ENCODE results near the gene PIGT. TPM values are rescaled to one million over a fixed set of nuclear protein-coding genes. Genes with fewer than 3 reads are reported as not detected.

PIGT gene
- total and polyA plus RNA-seq, 8 donors, result 22.6 to 137 (median 58.8) TPM

DNA sequence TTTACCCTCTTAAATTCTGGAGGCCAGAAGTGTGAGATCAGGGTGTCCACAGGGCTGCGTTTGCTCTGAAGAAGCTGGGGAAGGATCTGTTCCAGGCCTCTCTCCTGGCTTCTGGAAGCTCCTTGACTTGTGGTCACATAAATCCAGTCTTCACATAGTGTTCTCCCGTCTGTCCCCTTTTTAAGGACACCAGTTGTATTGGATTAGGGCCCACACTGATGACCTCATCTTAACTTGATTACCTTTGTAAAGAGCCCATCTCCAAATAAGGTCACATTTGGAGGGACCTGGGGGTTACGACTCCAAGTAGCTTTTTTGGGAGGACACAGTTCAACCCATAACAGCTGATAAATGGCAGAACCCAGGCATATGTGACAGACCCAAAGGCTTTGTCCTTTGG lies 33.6 kb downstream of the PIGT start:
- Histone ChIP-seq H3K4me3 (no peak overlapping the region), H3K9me3 (no peaks in the 10 kb centered on the region), H3K27me3 (no peaks in the 10 kb centered on the region), H3K4me1 (peaks cover 0 to 27% (median 7%) of the 10 kb centered on the region in 4 donors), H3K27ac (peak overlapping the region in 4 of 5 donors; percentile 60 to 88 (median 71)), H3K36me3 (no peaks in the 10 kb centered on the region)
- intact Hi-C loops (cut with DNase I; ENCODE audit: low total_unique reads), result loop anchor here (10.0 kb wide), 1 partner anchor 325 kb away; no protein-coding TSS in a partner anchor
- WGBS, 5 donors, result 64 to 81% (median 75%) methylated on average over 3 of the region's 3 CpGs
- DNase-seq, result no peak
- TF ChIP-seq POLR2AphosphoS5 (IDR thresholded peaks at IDR 0.05) (peak in 2 of 3 donors; percentile 36 to 69), POLR2A (IDR thresholded peaks at IDR 0.05) (no peak), EP300 (IDR thresholded peaks at IDR 0.05) (peak; percentile 91)
- TF ChIP-seq, protein P1, sequence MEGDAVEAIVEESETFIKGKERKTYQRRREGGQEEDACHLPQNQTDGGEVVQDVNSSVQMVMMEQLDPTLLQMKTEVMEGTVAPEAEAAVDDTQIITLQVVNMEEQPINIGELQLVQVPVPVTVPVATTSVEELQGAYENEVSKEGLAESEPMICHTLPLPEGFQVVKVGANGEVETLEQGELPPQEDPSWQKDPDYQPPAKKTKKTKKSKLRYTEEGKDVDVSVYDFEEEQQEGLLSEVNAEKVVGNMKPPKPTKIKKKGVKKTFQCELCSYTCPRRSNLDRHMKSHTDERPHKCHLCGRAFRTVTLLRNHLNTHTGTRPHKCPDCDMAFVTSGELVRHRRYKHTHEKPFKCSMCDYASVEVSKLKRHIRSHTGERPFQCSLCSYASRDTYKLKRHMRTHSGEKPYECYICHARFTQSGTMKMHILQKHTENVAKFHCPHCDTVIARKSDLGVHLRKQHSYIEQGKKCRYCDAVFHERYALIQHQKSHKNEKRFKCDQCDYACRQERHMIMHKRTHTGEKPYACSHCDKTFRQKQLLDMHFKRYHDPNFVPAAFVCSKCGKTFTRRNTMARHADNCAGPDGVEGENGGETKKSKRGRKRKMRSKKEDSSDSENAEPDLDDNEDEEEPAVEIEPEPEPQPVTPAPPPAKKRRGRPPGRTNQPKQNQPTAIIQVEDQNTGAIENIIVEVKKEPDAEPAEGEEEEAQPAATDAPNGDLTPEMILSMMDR (IDR thresholded peaks at IDR 0.05), result no peak

DNA sequence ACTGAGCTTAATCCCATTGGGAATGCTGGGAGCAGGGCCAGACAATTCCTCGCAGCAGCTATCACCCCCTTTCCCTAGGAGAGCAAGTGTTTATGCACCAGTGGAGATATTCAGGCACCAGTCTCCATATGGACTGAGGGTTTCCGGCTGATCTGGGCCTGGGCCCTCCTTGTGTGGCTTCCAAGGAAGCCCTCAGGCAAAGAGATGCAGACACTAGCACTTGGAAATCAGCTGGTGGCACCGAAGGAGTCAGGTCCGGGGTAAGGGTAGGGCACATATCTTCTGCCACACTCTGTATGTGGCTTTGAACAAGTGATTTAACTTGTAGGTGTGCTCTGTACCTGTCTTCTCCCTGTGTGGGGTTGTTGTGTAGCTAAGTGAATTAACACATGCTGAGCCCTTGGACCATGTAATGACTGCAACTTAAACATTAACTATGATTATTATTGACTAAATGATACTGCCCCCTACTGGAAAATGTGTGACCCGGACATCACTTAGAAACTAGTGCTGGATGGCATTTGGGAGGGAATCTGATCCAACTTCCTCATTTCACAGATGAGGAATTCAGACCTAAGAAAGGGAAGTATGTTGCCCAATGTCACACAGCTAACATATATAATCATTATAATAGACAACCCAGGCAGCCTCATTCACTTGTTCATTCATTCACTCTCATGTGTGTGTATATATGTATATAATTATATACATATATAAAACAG lies 34.3 kb downstream of the PIGT start:
- Histone ChIP-seq H3K36me3 (no peaks in the 10 kb centered on the region), H3K4me3 (no peak overlapping the region), H3K4me1 (peaks cover 0 to 27% (median 7%) of the 10 kb centered on the region in 4 donors), H3K27me3 (no peaks in the 10 kb centered on the region), H3K27ac (peak overlapping the region in 4 of 5 donors; percentile 60 to 88 (median 71)), H3K9me3 (no peaks in the 10 kb centered on the region)
- peak in 1 of 2 donors; percentile 64 for DNase-seq
- WGBS, 5 donors, result 54 to 69% (median 63%) methylated on average over 5 of the region's 5 CpGs
- intact Hi-C loops (cut with DNase I; ENCODE audit: low total_unique reads), result no loop called here
- TF ChIP-seq EP300 (IDR thresholded peaks at IDR 0.05) (no peak), POLR2A (IDR thresholded peaks at IDR 0.05) (no peak), POLR2AphosphoS5 (IDR thresholded peaks at IDR 0.05) (peak in 1 of 3 donors; percentile 40)
- TF ChIP-seq, protein P1 (IDR thresholded peaks at IDR 0.05), result peak in 3 of 7 experiments; percentile 16 to 54 (median 52)

DNA sequence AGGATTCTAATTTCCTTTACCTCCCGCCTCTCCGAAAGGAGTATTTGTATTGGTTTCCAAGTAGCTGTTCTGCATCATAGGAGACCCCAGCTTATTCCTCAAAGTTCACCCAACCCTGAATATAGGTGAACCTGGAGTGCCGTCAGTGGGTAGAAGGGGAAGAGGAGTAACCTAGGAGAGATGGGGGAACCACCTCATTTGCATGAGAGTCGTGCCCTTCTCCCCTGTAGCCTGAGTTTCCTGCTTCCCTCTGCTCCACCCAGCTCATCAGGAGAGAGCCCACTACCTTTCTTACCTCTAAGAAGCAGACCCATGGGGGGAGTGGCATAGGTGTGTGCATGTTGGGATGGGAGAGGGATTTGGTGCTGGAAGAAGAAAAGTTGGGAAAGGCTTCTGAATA lies 36.3 kb downstream of the PIGT start:
- TF ChIP-seq POLR2AphosphoS5 (IDR thresholded peaks at IDR 0.05) (no peak), EP300 (IDR thresholded peaks at IDR 0.05) (no peak), POLR2A (IDR thresholded peaks at IDR 0.05) (no peak)
- TF ChIP-seq, protein P1 (IDR thresholded peaks at IDR 0.05), result no peak
- Histone ChIP-seq H3K27ac (peak overlapping the region in 1 of 5 donors; percentile 19), H3K4me1 (peaks cover 0 to 27% (median 7%) of the 10 kb centered on the region in 4 donors), H3K36me3 (no peaks in the 10 kb centered on the region), H3K9me3 (no peaks in the 10 kb centered on the region), H3K27me3 (no peaks in the 10 kb centered on the region), H3K4me3 (no peak overlapping the region)
- no peak for DNase-seq
- 52 to 62% (median 54%) methylated on average over 4 of the region's 4 CpGs for WGBS, 5 donors
- intact Hi-C loops (cut with DNase I; ENCODE audit: low total_unique reads), result no loop called here

DNA sequence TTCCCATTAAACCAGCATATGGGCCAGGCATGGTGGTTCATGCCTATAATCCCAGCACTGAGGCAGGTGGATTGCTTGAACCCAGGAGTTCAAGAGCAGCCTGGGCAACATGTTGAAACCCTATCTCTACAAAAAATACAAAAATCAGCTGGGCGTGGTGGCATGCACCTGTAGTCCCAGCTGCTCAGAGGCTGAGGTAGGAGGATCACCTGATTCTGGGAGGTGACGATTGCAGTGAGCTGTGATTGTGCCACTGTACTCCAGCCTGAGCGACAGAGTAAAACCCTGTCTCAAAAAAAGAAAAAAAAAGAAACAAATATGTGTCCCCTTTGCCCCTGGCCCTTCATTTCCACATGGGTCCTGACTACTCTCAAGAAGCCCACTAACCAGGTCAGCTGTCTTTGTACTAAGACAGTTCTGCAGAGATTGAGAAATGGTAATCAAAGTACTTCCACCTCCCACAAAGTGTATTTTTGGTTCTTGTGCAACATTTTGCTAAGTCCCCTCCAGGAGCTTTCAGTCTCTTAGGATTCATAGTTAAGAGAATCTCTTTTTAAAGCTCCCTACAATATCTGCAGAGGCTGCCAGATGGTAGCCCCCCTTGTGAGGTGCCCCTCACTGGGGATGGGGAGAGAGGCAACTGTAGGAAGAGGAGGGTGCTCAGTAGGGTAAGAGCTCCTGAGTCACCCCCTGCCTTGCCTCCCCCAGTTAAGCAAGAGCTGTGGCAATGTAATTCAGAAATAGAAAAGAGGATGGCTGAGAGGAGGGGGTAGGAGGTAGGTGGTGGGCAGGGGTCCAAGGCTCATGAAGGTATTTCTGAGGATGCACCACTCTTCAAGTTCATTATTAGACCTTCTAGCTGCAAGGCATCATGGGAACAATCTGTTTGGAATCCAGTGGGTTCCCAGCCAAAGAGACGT lies 37.1 kb downstream of the PIGT start:
- intact Hi-C loops (cut with DNase I; ENCODE audit: low total_unique reads), result no loop called here
- Histone ChIP-seq H3K36me3 (no peaks in the 10 kb centered on the region), H3K27me3 (no peaks in the 10 kb centered on the region), H3K4me1 (peaks cover 0 to 24% (median 7%) of the 10 kb centered on the region in 4 donors), H3K9me3 (no peaks in the 10 kb centered on the region), H3K27ac (peak overlapping the region in 1 of 5 donors; percentile 19), H3K4me3 (no peak overlapping the region)
- no peak for DNase-seq
- WGBS, 5 donors, result 59 to 77% (median 69%) methylated on average over 4 of the region's 4 CpGs
- TF ChIP-seq POLR2AphosphoS5 (IDR thresholded peaks at IDR 0.05), result no peak
- no peak for TF ChIP-seq EP300 (IDR thresholded peaks at IDR 0.05)
- TF ChIP-seq, protein P1 (IDR thresholded peaks at IDR 0.05), result no peak
- TF ChIP-seq POLR2A (IDR thresholded peaks at IDR 0.05), result no peak

Measured in stomach (tissue), 9 donors.